Activated CD4-positive, alpha-beta T cell treated with anti-CD3 and anti-CD28 coated beads, Interleukin-2, amount 10 ng/mL, durations not matched to agents 7 days and 5 days (primary cell): Measurements from ENCODE around the gene NFAM1. TPM values are rescaled to one million over a fixed set of nuclear protein-coding genes. Genes with fewer than 3 reads are reported as not detected.

Experiments
- CTCF ChIA-PET: fragments of 350-600 bp; sonication (Branson Sonifier 250); formaldehyde crosslinking; loops from one replicate; lab custom pipeline; 2021; ENCODE audit warnings: antibody characterized with exemption; lab: Charles Lee
- POLR2A ChIA-PET: fragments of 350-600 bp; sonication (Branson Sonifier 250); formaldehyde crosslinking; loops from one replicate; lab custom pipeline; 2021; ENCODE audit warnings: antibody characterized with exemption; lab: Charles Lee
- DNase-seq: peaks from one replicate; pipeline ENCODE4 v3.0.0-alpha.2; 2020
- H3K27ac Mint-ChIP-seq: one replicate; pipeline ENCODE4 v1.8.0; 2021; ENCODE audit warnings: mild to moderate bottlenecking, moderate library complexity, mixed read lengths
- H3K27me3 Mint-ChIP-seq: one replicate; pipeline ENCODE4 v1.8.0; 2021; ENCODE audit warnings: mixed read lengths
- H3K36me3 Mint-ChIP-seq: one replicate; pipeline ENCODE4 v1.8.0; 2021; ENCODE audit warnings: low read depth, mixed read lengths
- H3K4me1 Mint-ChIP-seq: one replicate; pipeline ENCODE4 v1.8.0; 2021; ENCODE audit warnings: mixed read lengths
- H3K4me3 Mint-ChIP-seq: one replicate; pipeline ENCODE4 v1.8.0; 2021; ENCODE audit warnings: mild to moderate bottlenecking, moderate library complexity, mixed read lengths
- H3K9me3 Mint-ChIP-seq: one replicate; pipeline ENCODE4 v1.8.0; 2021; ENCODE audit warnings: mixed read lengths
- total RNA-seq, 2 experiments: library from RNA; stranded (reverse); gene quantifications; one replicate each; pipeline ENCODE4 v1.2.3, GENCODE V29; 2021

The NFAM1 gene
- total RNA-seq, 2 experiments from 2014 or later, result 0.02 to 0.04 TPM

DNA sequence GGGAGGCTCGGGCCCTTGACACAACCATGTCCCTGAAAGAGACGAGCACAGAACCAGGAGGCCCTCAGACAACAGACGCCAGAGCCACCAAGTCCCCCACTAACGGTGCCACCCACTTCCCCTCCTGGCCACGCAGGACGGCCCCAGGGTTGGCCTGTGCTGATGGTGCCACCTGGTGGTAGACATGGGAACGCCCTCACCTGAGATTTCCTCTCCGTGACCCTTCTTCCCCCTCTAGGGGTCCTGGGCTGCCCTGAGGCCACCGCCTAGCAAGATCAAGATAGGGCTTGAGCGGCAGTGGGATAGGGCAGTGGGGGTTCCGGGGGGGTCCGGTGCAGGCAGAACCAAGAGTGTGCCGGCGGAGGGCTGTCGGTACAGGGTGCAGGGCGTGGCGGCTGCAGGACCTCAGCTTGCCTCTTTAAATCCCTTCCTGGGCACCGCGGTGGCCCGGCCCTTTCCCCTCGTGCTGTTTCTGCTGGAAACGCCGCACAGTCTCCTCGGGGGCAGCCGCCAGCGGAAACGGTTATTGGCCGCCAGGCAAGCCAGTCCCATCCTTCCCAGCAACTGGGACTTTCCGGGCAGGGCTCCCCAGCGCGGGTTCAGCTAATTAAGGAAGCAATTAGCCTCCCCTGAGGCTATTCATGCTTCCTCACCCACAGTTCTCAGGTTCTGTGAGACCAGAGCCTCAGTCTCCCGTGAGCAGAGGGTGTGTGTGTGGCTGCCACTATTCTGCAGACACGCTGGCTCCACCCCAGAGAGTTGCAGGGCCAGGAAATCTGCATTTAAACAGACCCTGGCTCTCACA, 5.5 kb upstream of the NFAM1 start:
- Mint-ChIP-seq H3K36me3 (no peaks in the 10 kb centered on the region), H3K9me3 (no peaks in the 10 kb centered on the region), H3K4me3 (peak overlapping the region; percentile 73), H3K27me3 (peaks cover 10% of the 10 kb centered on the region), H3K4me1 (peaks cover 28% of the 10 kb centered on the region), H3K27ac (peak overlapping the region; percentile 76)
- POLR2A ChIA-PET, result interaction anchor here (1.2 kb wide), 1 partner anchor 357 kb away, joined by 3 read pairs; no protein-coding TSS in a partner anchor
- DNase-seq, result peak; percentile 87
- CTCF ChIA-PET, result interaction anchor here (0.8 to 3.6 kb wide), 7 partner anchors 8 to 346 kb away, joined by 3 to 14 read pairs (median 3); partner anchors contain the start of gene NDUFA6

DNA sequence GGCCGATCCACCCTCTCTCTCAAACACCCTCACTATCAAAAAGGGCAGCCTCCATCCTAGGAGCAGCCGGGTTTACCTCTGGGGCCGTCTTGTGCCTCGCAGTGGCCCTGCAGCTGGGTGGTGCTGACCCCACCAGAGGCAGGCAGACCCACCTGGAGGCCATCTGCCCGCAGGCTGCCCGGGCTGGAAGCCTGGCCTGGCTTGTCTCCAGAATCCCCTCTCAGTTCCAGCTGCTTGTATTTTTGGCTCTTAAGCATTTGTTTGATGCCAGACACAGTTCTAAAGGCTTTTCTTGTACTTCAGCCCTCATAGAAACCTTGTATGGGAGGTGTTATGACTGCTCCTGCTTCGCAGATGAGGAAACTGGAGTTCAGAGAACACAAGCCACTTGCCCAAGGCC, 4.2 kb upstream of the NFAM1 start:
- DNase-seq, result no peak
- Mint-ChIP-seq H3K27me3 (peaks cover 16% of the 10 kb centered on the region), H3K36me3 (no peaks in the 10 kb centered on the region), H3K27ac (no peak overlapping the region), H3K4me1 (peaks cover 28% of the 10 kb centered on the region), H3K4me3 (no peak overlapping the region), H3K9me3 (no peaks in the 10 kb centered on the region)
- ChIA-PET CTCF (interaction anchor here (0.6 to 3.6 kb wide), 4 partner anchors 52 to 609 kb away, joined by 3 to 11 read pairs (median 4); no protein-coding TSS in a partner anchor), POLR2A (no interaction called here)

DNA sequence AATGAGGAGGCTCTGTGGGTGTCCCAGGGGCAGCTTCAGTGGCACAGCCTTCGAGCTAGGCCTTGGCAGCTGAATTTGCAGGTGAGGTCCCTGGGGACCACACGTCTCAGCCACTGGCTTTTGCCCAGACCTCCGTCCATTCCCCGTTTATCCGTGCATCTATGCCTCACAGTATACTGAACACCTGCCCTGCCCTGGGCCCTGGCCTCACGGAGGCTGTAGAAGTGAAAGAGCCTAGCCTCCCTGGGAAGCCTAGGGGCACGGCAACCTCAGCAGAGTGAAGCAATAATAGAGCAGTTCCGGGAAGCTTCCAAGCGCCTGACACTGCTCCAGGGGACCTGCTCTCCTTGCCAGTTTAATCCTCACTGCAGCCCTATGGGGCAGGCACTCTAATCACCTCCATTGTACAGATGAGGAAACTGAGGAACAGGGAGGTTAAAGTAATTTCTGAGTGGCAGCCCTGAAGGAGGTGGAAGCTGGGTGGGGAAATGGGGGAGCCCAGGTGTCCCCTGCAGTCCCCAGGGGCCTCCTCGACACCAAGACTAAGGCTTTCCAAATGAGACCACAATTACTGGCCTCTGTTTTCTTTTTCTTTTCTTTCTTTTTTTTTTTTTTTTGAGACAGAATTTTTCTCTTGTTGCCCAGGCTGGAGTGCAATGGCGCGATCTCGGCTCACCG, 2.7 kb upstream of the NFAM1 start:
- no peak overlapping the region for H3K4me3 Mint-ChIP-seq
- H3K27ac Mint-ChIP-seq, result no peak overlapping the region
- ChIA-PET POLR2A (no interaction called here), CTCF (interaction anchor here (0.6 to 3.6 kb wide), 4 partner anchors 13 to 485 kb away, joined by 3 to 11 read pairs (median 5); no protein-coding TSS in a partner anchor)
- H3K27me3 Mint-ChIP-seq, result peaks cover 22% of the 10 kb centered on the region
- H3K9me3 Mint-ChIP-seq, result no peaks in the 10 kb centered on the region
- DNase-seq, result no peak
- peaks cover 22% of the 10 kb centered on the region for H3K4me1 Mint-ChIP-seq
- no peaks in the 10 kb centered on the region for H3K36me3 Mint-ChIP-seq

DNA sequence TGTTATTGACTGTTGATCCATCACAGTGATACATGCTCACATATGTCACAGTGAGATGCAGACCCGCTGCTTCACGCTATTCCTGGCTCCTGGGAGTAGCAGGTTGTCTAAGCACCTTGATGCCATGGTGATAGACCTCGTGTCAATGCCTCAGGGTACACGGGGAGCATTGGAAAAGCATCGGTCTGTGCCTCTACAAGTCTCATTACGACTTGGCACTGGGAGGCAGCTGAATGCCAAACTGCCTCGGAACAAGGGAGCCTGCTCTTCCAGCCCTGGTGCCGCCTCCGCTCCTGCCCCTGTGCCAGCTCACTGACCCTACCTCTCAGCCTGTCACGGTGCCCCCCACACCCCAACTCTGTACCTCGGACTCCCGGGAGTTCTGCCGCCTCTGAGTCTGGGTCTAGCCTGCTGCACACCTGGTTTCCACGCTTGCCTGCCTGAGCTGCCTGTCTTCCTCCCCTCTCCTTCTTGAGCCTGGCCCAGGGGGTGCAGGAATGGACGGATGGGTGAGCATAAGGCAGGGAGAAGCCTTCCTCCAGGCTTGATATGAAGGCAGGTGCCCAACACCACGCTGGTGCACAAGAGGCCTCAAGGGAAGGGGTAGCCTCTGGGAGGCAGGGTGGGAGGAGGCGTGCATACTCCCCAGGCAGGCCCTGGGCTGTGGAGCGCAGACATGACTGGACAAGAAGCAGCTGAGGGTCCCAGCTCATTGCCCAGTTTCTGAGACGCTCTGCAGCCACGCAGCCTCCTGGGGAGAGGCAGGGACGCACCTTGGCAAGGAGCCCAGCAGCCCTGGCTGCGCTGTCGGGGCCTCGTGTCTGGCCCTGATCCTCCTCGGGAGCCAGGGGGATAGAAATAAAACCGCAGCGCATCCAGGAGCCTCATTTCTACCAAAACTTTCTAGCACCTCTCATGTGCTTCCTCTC, 1.8 kb upstream of the NFAM1 start:
- Mint-ChIP-seq H3K27me3 (peaks cover 24% of the 10 kb centered on the region), H3K4me3 (no peak overlapping the region), H3K4me1 (peaks cover 13% of the 10 kb centered on the region), H3K9me3 (no peaks in the 10 kb centered on the region), H3K27ac (no peak overlapping the region), H3K36me3 (no peaks in the 10 kb centered on the region)
- POLR2A ChIA-PET, result no interaction called here
- no peak for DNase-seq
- CTCF ChIA-PET, result interaction anchor here (0.6 to 4.4 kb wide), 4 partner anchors 10 to 343 kb away, joined by 3 to 13 read pairs (median 8); no protein-coding TSS in a partner anchor

DNA sequence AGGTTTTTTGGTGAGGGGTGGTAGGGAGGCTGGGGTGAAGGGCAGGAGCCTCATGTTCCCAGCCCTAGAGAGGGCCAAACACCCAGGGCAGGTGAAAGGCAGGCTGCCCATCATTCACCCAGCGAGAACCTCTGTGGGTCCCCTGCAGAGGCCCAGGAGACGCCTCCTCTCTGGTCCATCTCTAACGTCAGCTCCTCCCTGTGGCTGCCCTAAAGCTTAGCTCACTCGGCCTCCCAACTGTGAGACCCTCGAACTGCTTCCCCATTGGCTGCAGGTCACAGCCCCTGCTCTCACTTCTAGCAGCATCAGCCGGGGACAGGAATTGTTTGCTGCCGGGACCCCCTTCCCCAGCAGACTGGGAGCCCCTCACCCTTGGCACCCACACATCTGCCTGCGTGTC, 615 bp upstream of the NFAM1 start:
- ChIA-PET POLR2A (no interaction called here), CTCF (interaction anchor here (1.1 to 4.4 kb wide), 2 partner anchors 12 to 342 kb away, joined by 3 to 13 read pairs; no protein-coding TSS in a partner anchor)
- Mint-ChIP-seq H3K9me3 (no peaks in the 10 kb centered on the region), H3K27me3 (peaks cover 24% of the 10 kb centered on the region), H3K27ac (no peak overlapping the region), H3K4me1 (peaks cover 7% of the 10 kb centered on the region), H3K36me3 (no peaks in the 10 kb centered on the region), H3K4me3 (no peak overlapping the region)
- no peak for DNase-seq

DNA sequence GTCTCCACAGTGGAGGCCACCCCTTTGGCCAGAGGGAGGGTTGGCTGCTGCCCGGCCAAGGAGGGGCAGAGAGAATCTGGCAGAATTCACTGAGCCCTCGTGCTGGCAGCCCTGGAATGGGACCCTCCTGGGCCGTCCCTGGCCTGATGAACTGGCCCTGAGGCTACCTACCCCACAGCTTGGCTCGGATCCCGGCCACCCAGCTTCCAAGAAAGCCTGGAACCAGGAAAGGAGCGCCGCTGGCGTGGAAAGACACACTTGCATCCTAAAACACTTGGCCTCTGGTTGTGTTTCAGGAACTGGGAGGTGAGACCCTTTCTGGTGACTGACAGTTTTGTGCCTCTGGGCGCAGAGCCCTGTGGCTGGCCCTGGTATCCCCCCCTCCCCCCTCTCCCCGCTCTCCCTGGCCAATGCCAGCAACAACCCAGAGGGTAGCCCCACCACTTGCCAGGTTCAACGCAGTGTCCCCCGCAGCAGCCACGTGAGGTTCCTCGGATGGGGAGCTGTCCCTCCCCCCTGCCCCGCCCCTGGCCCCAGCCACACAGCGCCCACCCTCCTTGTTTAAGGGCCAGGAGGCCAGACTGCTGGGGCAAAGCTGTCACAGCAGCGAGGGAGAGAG, 693 bp downstream of the NFAM1 start:
- CTCF ChIA-PET, result interaction anchor here (1.1 to 4.4 kb wide), 2 partner anchors 13 to 340 kb away, joined by 3 to 13 read pairs; no protein-coding TSS in a partner anchor
- POLR2A ChIA-PET, result no interaction called here
- no peaks in the 10 kb centered on the region for H3K36me3 Mint-ChIP-seq
- no peaks in the 10 kb centered on the region for H3K9me3 Mint-ChIP-seq
- H3K4me3 Mint-ChIP-seq, result no peak overlapping the region
- no peak for DNase-seq
- peaks cover 1% of the 10 kb centered on the region for H3K4me1 Mint-ChIP-seq
- peaks cover 24% of the 10 kb centered on the region for H3K27me3 Mint-ChIP-seq
- no peak overlapping the region for H3K27ac Mint-ChIP-seq

DNA sequence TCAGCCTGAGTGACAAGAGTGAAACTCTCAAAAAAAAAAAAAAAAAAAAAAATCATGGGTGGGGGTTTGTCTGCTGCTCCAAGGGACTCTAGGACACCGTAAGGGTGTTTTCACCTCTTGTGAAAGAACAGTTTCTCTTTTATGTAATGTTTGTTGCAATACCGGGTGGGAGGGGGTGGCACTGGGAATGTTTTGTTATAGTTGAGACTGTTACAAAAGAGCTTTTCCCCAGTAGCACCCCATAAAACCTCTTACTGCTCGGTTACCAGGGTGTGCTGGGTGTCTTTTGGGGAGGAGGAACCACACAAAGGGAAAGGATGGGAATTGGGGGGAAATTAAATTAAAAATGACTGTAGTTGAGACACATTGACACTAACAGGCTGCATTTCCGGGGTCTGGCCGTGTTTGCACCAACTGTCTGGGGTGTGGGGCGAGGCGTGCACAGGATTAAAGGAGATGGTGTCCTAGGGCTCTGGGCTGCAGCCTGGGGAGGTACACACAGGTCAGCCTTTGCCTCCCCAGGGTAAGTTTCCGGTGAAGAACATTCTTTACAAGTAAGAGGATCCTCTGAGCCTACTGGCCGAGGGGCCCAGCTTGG, 1.6 kb downstream of the NFAM1 start:
- H3K27ac Mint-ChIP-seq, result no peak overlapping the region

DNA sequence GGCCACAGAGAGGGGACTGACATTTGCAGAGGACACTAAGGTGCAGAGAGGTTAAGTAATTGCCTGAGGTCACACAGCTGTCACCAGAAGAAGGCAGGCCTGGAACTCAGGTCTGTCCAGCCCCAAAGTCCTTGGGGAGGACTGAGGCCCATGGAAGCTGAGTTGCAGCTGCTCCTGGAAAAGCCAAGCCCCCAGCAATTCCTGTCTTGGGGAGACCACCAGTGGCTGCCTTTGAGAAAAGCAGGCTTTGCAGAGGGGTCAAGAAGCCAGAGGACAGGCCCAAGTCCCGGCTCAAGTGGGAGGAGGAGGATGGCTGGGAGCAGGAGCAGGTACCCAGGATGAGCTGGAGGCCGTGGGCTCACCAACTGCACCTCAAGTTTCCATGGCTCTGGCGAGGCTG, 3.4 kb downstream of the NFAM1 start:
- DNase-seq, result no peak
- POLR2A ChIA-PET, result no interaction called here
- Mint-ChIP-seq H3K27ac (no peak overlapping the region), H3K4me3 (no peak overlapping the region), H3K27me3 (peaks cover 21% of the 10 kb centered on the region), H3K9me3 (no peaks in the 10 kb centered on the region), H3K36me3 (no peaks in the 10 kb centered on the region), H3K4me1 (no peaks in the 10 kb centered on the region)
- CTCF ChIA-PET, result interaction anchor here (0.7 to 0.9 kb wide), 2 partner anchors 9 kb away, joined by 3 read pairs; no protein-coding TSS in a partner anchor

More for the DNA sequence above, 1.6 kb downstream of the NFAM1 start:
- Mint-ChIP-seq H3K9me3 (no peaks in the 10 kb centered on the region), H3K4me1 (no peaks in the 10 kb centered on the region), H3K36me3 (no peaks in the 10 kb centered on the region), H3K27me3 (peaks cover 21% of the 10 kb centered on the region), H3K4me3 (no peak overlapping the region)
- CTCF ChIA-PET, result interaction anchor here (4.4 kb wide), 1 partner anchor 14 kb away, joined by 13 read pairs; no protein-coding TSS in a partner anchor
- DNase-seq, result no peak
- POLR2A ChIA-PET, result no interaction called here

DNA sequence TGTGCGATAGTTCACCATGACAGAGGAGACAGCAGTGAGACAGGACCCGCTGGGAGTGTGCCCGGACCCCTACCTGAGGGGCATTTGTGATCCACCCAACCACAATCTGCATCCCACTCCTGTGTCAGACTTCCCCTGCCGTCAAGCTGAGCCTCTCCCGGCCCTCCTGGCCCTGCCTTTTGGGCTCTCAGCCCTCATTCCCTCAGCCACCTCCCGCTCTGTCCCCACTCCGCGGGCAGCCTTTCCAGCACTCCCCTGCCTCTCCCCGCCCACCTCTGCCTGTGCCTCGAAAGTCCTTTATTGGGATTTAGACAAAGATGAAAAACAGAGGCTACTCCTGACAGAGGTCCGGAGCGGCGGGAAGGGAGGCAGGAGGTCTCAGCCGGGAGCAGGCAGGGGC, 4.2 kb downstream of the NFAM1 start:
- no peak overlapping the region for H3K4me3 Mint-ChIP-seq
- no peaks in the 10 kb centered on the region for H3K36me3 Mint-ChIP-seq
- H3K27ac Mint-ChIP-seq, result no peak overlapping the region
- no peaks in the 10 kb centered on the region for H3K4me1 Mint-ChIP-seq
- peaks cover 17% of the 10 kb centered on the region for H3K27me3 Mint-ChIP-seq
- no peak for DNase-seq
- POLR2A ChIA-PET, result no interaction called here
- no peaks in the 10 kb centered on the region for H3K9me3 Mint-ChIP-seq
- CTCF ChIA-PET, result interaction anchor here (1.4 kb wide), 1 partner anchor 11 kb away, joined by 3 read pairs; no protein-coding TSS in a partner anchor

DNA sequence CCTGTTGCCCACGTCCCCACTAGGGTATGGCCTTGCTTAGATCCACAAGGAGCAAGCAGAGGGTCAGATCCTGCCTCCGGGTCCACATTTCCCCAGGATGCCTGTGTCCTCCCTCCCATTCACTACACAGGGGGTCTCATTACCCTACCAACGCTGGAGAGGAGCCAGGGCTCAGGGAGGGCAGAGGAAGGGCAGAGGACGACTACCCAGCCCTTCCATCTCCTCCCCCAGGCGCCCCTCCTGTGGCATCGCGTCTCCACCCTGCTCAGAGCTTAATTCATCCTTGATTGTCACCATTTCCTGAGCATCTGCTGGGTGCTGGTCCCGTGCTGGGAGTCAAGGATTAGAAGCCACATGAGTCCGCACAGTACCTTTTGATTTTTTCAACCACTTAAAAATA, 5.0 kb downstream of the NFAM1 start:
- H3K27me3 Mint-ChIP-seq, result peaks cover 12% of the 10 kb centered on the region
- H3K27ac Mint-ChIP-seq, result no peak overlapping the region
- ChIA-PET POLR2A (no interaction called here), CTCF (interaction anchor here (1.4 kb wide), 1 partner anchor 10 kb away, joined by 3 read pairs; no protein-coding TSS in a partner anchor)
- DNase-seq, result no peak
- no peaks in the 10 kb centered on the region for H3K4me1 Mint-ChIP-seq
- H3K9me3 Mint-ChIP-seq, result no peaks in the 10 kb centered on the region
- no peaks in the 10 kb centered on the region for H3K36me3 Mint-ChIP-seq
- H3K4me3 Mint-ChIP-seq, result no peak overlapping the region

DNA sequence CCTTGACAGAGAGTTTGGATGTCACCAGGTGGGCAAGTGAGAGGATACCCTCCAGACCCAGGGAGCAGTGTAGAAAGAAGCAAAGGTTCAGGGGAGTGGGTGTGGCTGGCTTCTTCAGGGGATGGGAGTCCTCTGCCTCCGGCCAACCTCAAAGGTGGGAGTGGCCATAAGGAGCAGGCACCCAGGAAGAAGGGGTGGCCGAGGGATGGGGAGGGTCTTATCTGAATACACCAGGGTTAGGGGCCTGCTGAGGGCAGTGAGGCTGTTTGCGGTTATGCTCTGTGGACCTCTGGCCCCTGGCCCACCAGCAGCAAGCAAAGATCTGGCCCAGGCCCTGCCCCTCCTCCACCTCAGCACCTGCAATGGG, 6.2 kb downstream of the NFAM1 start:
- no peak overlapping the region for H3K4me3 Mint-ChIP-seq
- H3K27ac Mint-ChIP-seq, result no peak overlapping the region
- no peaks in the 10 kb centered on the region for H3K9me3 Mint-ChIP-seq
- DNase-seq, result no peak
- no peaks in the 10 kb centered on the region for H3K36me3 Mint-ChIP-seq
- ChIA-PET POLR2A (no interaction called here), CTCF (no interaction called here)
- no peaks in the 10 kb centered on the region for H3K4me1 Mint-ChIP-seq
- H3K27me3 Mint-ChIP-seq, result peaks cover 6% of the 10 kb centered on the region
